ENCODE measurements around the gene PPP6R3. TPM values are rescaled to one million over a fixed set of nuclear protein-coding genes. Genes with fewer than 3 reads are reported as not detected.

The PPP6R3 gene
- total and polyA plus RNA-seq, 5 experiments from 2014 or later, result 44.0 to 169 (median 46.6) TPM

- POLR2A ChIA-PET, result no interaction called here
- Mint-ChIP-seq H3K27ac (peak overlapping the region in 9 of 10 donors; percentile 3 to 86 (median 37)), H3K4me3 (peak overlapping the region in 7 of 10 donors; percentile 20 to 69 (median 45)), H3K36me3 (peaks cover 0 to 32% (median 22%) of the 10 kb centered on the region in 3 donors), H3K9me3 (peaks cover 0 to 2% (median 0%) of the 10 kb centered on the region in 9 donors), H3K27me3 (no peaks in the 10 kb centered on the region), H3K4me1 (peaks cover 37 to 85% (median 79%) of the 10 kb centered on the region in 4 donors)
- no peak for ATAC-seq
- no peak for DNase-seq
Observed at GRCh38 chr11:68481579-68482240, 21.2 kb downstream of the PPP6R3 start.

- peak overlapping the region in 8 of 10 donors; percentile 7 to 67 (median 44) for H3K4me3 Mint-ChIP-seq
- no peaks in the 10 kb centered on the region for H3K9me3 Mint-ChIP-seq
- peak overlapping the region in 5 of 10 donors; percentile 21 to 76 (median 63) for H3K27ac Mint-ChIP-seq
- no peak for DNase-seq
- H3K4me1 Mint-ChIP-seq, result peaks cover 40 to 86% (median 83%) of the 10 kb centered on the region in 4 donors
- H3K27me3 Mint-ChIP-seq, result no peaks in the 10 kb centered on the region
- no peak for ATAC-seq
- H3K36me3 Mint-ChIP-seq, result peaks cover 0 to 22% (median 7%) of the 10 kb centered on the region in 3 donors
- POLR2A ChIA-PET, result interaction anchor here (0.8 to 1.1 kb wide), 2 partner anchors 16 to 26 kb away, joined by 3 to 4 read pairs; no protein-coding TSS in a partner anchor
Observed at GRCh38 chr11:68488623-68489022, 28.1 kb downstream of the PPP6R3 start.

GRCh38 chr11:68495220-68495729, 34.7 kb downstream of the PPP6R3 start:
- Mint-ChIP-seq H3K27me3 (no peaks in the 10 kb centered on the region), H3K27ac (peak overlapping the region in 2 of 10 donors; percentile 22 to 71), H3K4me1 (peaks cover 35 to 85% (median 83%) of the 10 kb centered on the region in 4 donors), H3K36me3 (peaks cover 0 to 9% (median 0%) of the 10 kb centered on the region in 3 donors), H3K4me3 (peak overlapping the region in 3 of 10 donors; percentile 0 to 40 (median 36)), H3K9me3 (no peaks in the 10 kb centered on the region)
- DNase-seq (no peak), ATAC-seq (no peak)
- POLR2A ChIA-PET, result interaction anchor here (0.9 kb wide), 1 partner anchor 10 kb away, joined by 6 read pairs; no protein-coding TSS in a partner anchor

- H3K27me3 Mint-ChIP-seq, result no peaks in the 10 kb centered on the region
- H3K36me3 Mint-ChIP-seq, result peaks cover 0 to 13% (median 0%) of the 10 kb centered on the region in 3 donors
- peak overlapping the region in 4 of 10 donors; percentile 19 to 38 (median 25) for H3K4me3 Mint-ChIP-seq
- H3K4me1 Mint-ChIP-seq, result peaks cover 33 to 85% (median 83%) of the 10 kb centered on the region in 4 donors
- peak overlapping the region in 3 of 10 donors; percentile 14 to 71 (median 28) for H3K27ac Mint-ChIP-seq
- no peak for DNase-seq
- POLR2A ChIA-PET, result no interaction called here
- H3K9me3 Mint-ChIP-seq, result no peaks in the 10 kb centered on the region
- no peak for ATAC-seq
Observed at GRCh38 chr11:68495872-68496271, 35.3 kb downstream of the PPP6R3 start.

- H3K4me1 Mint-ChIP-seq, result peaks cover 40 to 87% (median 83%) of the 10 kb centered on the region in 4 donors
- H3K4me3 Mint-ChIP-seq, result peak overlapping the region in 5 of 10 donors; percentile 1 to 61 (median 3)
- peaks cover 0 to 8% (median 0%) of the 10 kb centered on the region in 3 donors for H3K36me3 Mint-ChIP-seq
- H3K27me3 Mint-ChIP-seq, result no peaks in the 10 kb centered on the region
- ATAC-seq, result no peak
- POLR2A ChIA-PET, result no interaction called here
- DNase-seq, result no peak
- peak overlapping the region in 5 of 10 donors; percentile 6 to 50 (median 19) for H3K27ac Mint-ChIP-seq
- no peaks in the 10 kb centered on the region for H3K9me3 Mint-ChIP-seq
Observed at GRCh38 chr11:68497761-68498160, 37.2 kb downstream of the PPP6R3 start.

- DNase-seq (no peak), ATAC-seq (no peak)
- Mint-ChIP-seq H3K27ac (peak overlapping the region in 4 of 10 donors; percentile 19 to 38 (median 27)), H3K4me3 (peak overlapping the region in 6 of 10 donors; percentile 1 to 61 (median 39)), H3K36me3 (peaks cover 0 to 8% (median 0%) of the 10 kb centered on the region in 3 donors), H3K4me1 (peaks cover 40 to 87% (median 84%) of the 10 kb centered on the region in 4 donors), H3K27me3 (no peaks in the 10 kb centered on the region), H3K9me3 (no peaks in the 10 kb centered on the region)
- POLR2A ChIA-PET, result no interaction called here
Observed at GRCh38 chr11:68498321-68498720, 37.8 kb downstream of the PPP6R3 start.

- no peaks in the 10 kb centered on the region for H3K27me3 Mint-ChIP-seq
- H3K36me3 Mint-ChIP-seq, result peaks cover 0 to 9% (median 0%) of the 10 kb centered on the region in 3 donors
- POLR2A ChIA-PET, result no interaction called here
- DNase-seq (no peak), ATAC-seq (no peak)
- H3K27ac Mint-ChIP-seq, result peak overlapping the region in 8 of 10 donors; percentile 6 to 81 (median 48)
- no peaks in the 10 kb centered on the region for H3K9me3 Mint-ChIP-seq
- peaks cover 42 to 92% (median 89%) of the 10 kb centered on the region in 4 donors for H3K4me1 Mint-ChIP-seq
- H3K4me3 Mint-ChIP-seq, result peak overlapping the region in 7 of 10 donors; percentile 19 to 61 (median 45)
Observed at GRCh38 chr11:68498903-68499883, 38.6 kb downstream of the PPP6R3 start.

GRCh38 chr11:68500206-68500605, 39.7 kb downstream of the PPP6R3 start:
- POLR2A ChIA-PET, result no interaction called here
- H3K27ac Mint-ChIP-seq, result peak overlapping the region in 1 of 10 donors; percentile 18
- no peaks in the 10 kb centered on the region for H3K9me3 Mint-ChIP-seq
- peaks cover 43 to 92% (median 90%) of the 10 kb centered on the region in 4 donors for H3K4me1 Mint-ChIP-seq
- H3K27me3 Mint-ChIP-seq, result no peaks in the 10 kb centered on the region
- DNase-seq (no peak), ATAC-seq (no peak)
- peaks cover 0 to 12% (median 0%) of the 10 kb centered on the region in 3 donors for H3K36me3 Mint-ChIP-seq
- peak overlapping the region in 5 of 10 donors; percentile 13 to 47 (median 30) for H3K4me3 Mint-ChIP-seq

GRCh38 chr11:68501813-68502212, 41.3 kb downstream of the PPP6R3 start:
- Mint-ChIP-seq H3K4me1 (peaks cover 41 to 94% (median 84%) of the 10 kb centered on the region in 4 donors), H3K27me3 (no peaks in the 10 kb centered on the region), H3K9me3 (no peaks in the 10 kb centered on the region), H3K36me3 (peaks cover 0 to 17% (median 3%) of the 10 kb centered on the region in 3 donors), H3K4me3 (peak overlapping the region in 1 of 10 donors; percentile 13), H3K27ac (peak overlapping the region in 1 of 10 donors; percentile 13)
- ATAC-seq (no peak), DNase-seq (no peak)
- POLR2A ChIA-PET, result no interaction called here

GRCh38 chr11:68503251-68503687, 42.7 kb downstream of the PPP6R3 start:
- H3K4me1 Mint-ChIP-seq, result peaks cover 46 to 96% (median 84%) of the 10 kb centered on the region in 4 donors
- H3K27me3 Mint-ChIP-seq, result no peaks in the 10 kb centered on the region
- POLR2A ChIA-PET, result no interaction called here
- peak overlapping the region; percentile 5 to 85 (median 46) for H3K27ac Mint-ChIP-seq
- ATAC-seq, result peak in 1 of 2 donors; percentile 35
- no peaks in the 10 kb centered on the region for H3K9me3 Mint-ChIP-seq
- peak overlapping the region in 8 of 10 donors; percentile 0 to 72 (median 29) for H3K4me3 Mint-ChIP-seq
- DNase-seq, result no peak
- H3K36me3 Mint-ChIP-seq, result peaks cover 0 to 22% (median 3%) of the 10 kb centered on the region in 3 donors

GRCh38 chr11:68503792-68504191, 43.2 kb downstream of the PPP6R3 start:
- Mint-ChIP-seq H3K27me3 (no peaks in the 10 kb centered on the region), H3K9me3 (no peaks in the 10 kb centered on the region), H3K27ac (peak overlapping the region in 9 of 10 donors; percentile 5 to 85 (median 48)), H3K36me3 (peaks cover 0 to 23% (median 3%) of the 10 kb centered on the region in 3 donors), H3K4me1 (peaks cover 43 to 96% (median 84%) of the 10 kb centered on the region in 4 donors), H3K4me3 (peak overlapping the region in 7 of 10 donors; percentile 0 to 55 (median 27))
- ATAC-seq (no peak), DNase-seq (no peak)
- POLR2A ChIA-PET, result no interaction called here

Measured in naive thymus-derived CD8-positive, alpha-beta T cell (primary cell).